Measurements from ENCODE around the gene OSBPL5.
A peak's percentile ranks its signal among the peaks of the same experiment; 100 is the strongest.

The OSBPL5 gene

GRCh38 chr11:3190600-3190999 is 25.5 kb upstream of the OSBPL5 start:
- TF ChIP-seq ZNF223 (tag by site-specific recombination; IDR thresholded peaks at IDR 0.05): no peak
- TF ChIP-seq GFI1B (tag by site-specific recombination; IDR thresholded peaks at IDR 0.05): no peak
- TF ChIP-seq ZNF221 (tag by site-specific recombination; IDR thresholded peaks at IDR 0.05; ENCODE audit: borderline replicate concordance): no peak
- no peaks in the 10 kb centered on the region for H3K9me3 ChIP-seq (ENCODE audit: control insufficient read depth, insufficient read depth, low read depth, low read length)
- no peaks in the 10 kb centered on the region for H3K36me3 ChIP-seq (ENCODE audit: control insufficient read depth in 2 of 2, insufficient read depth in 1 of 2, low read length in 2 of 2)
- ChIA-PET POLR2A (no interaction called here), CTCF (interaction anchor here (0.7 kb wide), 1 partner anchor 81 kb away, joined by 3 read pairs; no protein-coding TSS in a partner anchor)
- no peak overlapping the region for H3K27ac ChIP-seq (ENCODE audit: extremely low read depth, low read depth, low read length)
- no peak overlapping the region for H3K4me3 ChIP-seq (ENCODE audit: low read depth, low read length)
- no peaks in the 10 kb centered on the region for H3K4me1 ChIP-seq (ENCODE audit: control insufficient read depth, insufficient read depth, low read length)

GRCh38 chr11:3189886-3190583 is 24.9 kb upstream of the OSBPL5 start:
- Histone ChIP-seq H3K4me3 (ENCODE audit: low read depth, low read length) (no peak overlapping the region), H3K36me3 (ENCODE audit: control insufficient read depth in 2 of 2, insufficient read depth in 1 of 2, low read length in 2 of 2) (no peaks in the 10 kb centered on the region), H3K4me1 (ENCODE audit: control insufficient read depth, insufficient read depth, low read length) (no peaks in the 10 kb centered on the region), H3K27ac (ENCODE audit: extremely low read depth, low read depth, low read length) (no peak overlapping the region), H3K9me3 (ENCODE audit: control insufficient read depth, insufficient read depth, low read depth, low read length) (no peaks in the 10 kb centered on the region)
- no peak for TF ChIP-seq ZNF514 (tag by site-specific recombination; IDR thresholded peaks at IDR 0.05)
- TF ChIP-seq, protein P1, sequence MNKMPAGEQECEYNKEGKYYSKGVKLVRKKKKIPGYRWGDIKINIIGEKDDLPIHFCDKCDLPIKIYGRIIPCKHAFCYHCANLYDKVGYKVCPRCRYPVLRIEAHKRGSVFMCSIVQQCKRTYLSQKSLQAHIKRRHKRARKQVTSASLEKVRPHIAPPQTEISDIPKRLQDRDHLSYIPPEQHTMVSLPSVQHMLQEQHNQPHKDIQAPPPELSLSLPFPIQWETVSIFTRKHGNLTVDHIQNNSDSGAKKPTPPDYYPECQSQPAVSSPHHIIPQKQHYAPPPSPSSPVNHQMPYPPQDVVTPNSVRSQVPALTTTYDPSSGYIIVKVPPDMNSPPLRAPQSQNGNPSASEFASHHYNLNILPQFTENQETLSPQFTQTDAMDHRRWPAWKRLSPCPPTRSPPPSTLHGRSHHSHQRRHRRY (tag by site-specific recombination; IDR thresholded peaks at IDR 0.05): no peak
- TF ChIP-seq KLF7 (tag by site-specific recombination; IDR thresholded peaks at IDR 0.05; ENCODE audit: borderline replicate concordance): no peak
- no peak for TF ChIP-seq ZNF600 (tag by site-specific recombination; IDR thresholded peaks at IDR 0.05)
- TF ChIP-seq ZNF571 (tag by site-specific recombination; IDR thresholded peaks at IDR 0.05): no peak
- no peak for TF ChIP-seq ZNF596 (tag by site-specific recombination; IDR thresholded peaks at IDR 0.05)
- TF ChIP-seq, protein P2, sequence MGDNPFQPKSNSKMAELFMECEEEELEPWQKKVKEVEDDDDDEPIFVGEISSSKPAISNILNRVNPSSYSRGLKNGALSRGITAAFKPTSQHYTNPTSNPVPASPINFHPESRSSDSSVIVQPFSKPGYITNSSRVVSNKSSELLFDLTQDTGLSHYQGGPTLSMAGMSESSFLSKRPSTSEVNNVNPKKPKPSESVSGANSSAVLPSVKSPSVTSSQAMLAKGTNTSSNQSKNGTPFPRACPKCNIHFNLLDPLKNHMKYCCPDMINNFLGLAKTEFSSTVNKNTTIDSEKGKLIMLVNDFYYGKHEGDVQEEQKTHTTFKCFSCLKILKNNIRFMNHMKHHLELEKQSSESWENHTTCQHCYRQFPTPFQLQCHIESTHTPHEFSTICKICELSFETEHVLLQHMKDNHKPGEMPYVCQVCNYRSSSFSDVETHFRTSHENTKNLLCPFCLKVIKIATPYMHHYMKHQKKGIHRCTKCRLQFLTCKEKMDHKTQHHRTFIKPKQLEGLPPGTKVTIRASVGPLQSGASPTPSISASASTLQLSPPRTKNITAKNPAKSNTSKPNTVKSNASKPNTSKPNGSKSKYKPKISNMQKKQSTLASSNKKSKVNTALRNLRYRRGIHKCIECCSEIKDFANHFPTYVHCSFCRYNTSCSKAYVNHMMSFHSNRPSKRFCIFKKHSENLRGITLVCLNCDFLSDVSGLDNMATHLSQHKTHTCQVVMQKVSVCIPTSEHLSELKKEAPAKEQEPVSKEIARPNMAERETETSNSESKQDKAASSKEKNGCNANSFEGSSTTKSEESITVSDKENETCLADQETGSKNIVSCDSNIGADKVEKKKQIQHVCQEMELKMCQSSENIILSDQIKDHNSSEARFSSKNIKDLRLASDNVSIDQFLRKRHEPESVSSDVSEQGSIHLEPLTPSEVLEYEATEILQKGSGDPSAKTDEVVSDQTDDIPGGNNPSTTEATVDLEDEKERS (tag by site-specific recombination; IDR thresholded peaks at IDR 0.05): 0 out of 2 replicates have a peak, but pooled peaks have one; percentile 15
- no peak for TF ChIP-seq ZNF121 (tag by site-specific recombination; IDR thresholded peaks at IDR 0.05)
- peak; percentile 60; the same call in 1 of the 2 replicates for TF ChIP-seq ZNF580 (tag by site-specific recombination; IDR thresholded peaks at IDR 0.05)
- TF ChIP-seq, protein P3, sequence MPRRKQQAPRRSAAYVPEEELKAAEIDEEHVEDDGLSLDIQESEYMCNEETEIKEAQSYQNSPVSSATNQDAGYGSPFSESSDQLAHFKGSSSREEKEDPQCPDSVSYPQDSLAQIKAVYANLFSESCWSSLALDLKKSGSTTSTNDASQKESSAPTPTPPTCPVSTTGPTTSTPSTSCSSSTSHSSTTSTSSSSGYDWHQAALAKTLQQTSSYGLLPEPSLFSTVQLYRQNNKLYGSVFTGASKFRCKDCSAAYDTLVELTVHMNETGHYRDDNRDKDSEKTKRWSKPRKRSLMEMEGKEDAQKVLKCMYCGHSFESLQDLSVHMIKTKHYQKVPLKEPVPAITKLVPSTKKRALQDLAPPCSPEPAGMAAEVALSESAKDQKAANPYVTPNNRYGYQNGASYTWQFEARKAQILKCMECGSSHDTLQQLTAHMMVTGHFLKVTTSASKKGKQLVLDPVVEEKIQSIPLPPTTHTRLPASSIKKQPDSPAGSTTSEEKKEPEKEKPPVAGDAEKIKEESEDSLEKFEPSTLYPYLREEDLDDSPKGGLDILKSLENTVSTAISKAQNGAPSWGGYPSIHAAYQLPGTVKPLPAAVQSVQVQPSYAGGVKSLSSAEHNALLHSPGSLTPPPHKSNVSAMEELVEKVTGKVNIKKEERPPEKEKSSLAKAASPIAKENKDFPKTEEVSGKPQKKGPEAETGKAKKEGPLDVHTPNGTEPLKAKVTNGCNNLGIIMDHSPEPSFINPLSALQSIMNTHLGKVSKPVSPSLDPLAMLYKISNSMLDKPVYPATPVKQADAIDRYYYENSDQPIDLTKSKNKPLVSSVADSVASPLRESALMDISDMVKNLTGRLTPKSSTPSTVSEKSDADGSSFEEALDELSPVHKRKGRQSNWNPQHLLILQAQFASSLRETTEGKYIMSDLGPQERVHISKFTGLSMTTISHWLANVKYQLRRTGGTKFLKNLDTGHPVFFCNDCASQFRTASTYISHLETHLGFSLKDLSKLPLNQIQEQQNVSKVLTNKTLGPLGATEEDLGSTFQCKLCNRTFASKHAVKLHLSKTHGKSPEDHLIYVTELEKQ (tag by site-specific recombination; IDR thresholded peaks at IDR 0.05; ENCODE audit: borderline replicate concordance): no peak
- CTCF ChIA-PET: interaction anchor here (0.7 to 0.9 kb wide), 3 partner anchors 8 to 144 kb away, joined by 3 read pairs; no protein-coding TSS in a partner anchor
- POLR2A ChIA-PET: no interaction called here

All from HEK293 (cell line).